DND-41 (cell line): ENCODE data around the gene TESK1.

Experiments used
- ATAC-seq: fragments of 200-7000 bp; cut with Tn5 transposase; 3 replicates; pipeline ENCODE4 v1.9.1; 2021; ENCODE audit warnings: low read depth; ENCODE audit not compliant: insufficient read depth
- DNase-seq: peaks from one replicate; pipeline ENCODE4 v3.0.0-alpha.2; 2020
- H2AFZ ChIP-seq: 2 replicates; pipeline ENCODE4 v1.6.0; 2012; ENCODE audit warnings: low read depth, low read length
- H3K27ac ChIP-seq: 2 replicates; pipeline ENCODE4 v1.5.1; 2012; ENCODE audit warnings: low read length, inconsistent platforms
- H3K27me3 ChIP-seq: fragments of 200-600 bp; sonication (generic); 2 replicates; pipeline ENCODE4 v1.6.0; 2012; ENCODE audit warnings: low read length, mild to moderate bottlenecking, inconsistent platforms; ENCODE audit not compliant: insufficient read depth, poor library complexity
- H3K36me3 ChIP-seq: 2 replicates; pipeline ENCODE4 v1.5.1; 2012; ENCODE audit warnings: low read length, inconsistent platforms; ENCODE audit not compliant: insufficient read depth
- H3K4me1 ChIP-seq: 2 replicates; pipeline ENCODE4 v1.5.1; 2012; ENCODE audit warnings: mild to moderate bottlenecking, low read length; ENCODE audit not compliant: insufficient read depth
- H3K4me2 ChIP-seq: 2 replicates; pipeline ENCODE4 v1.6.0; 2012; ENCODE audit warnings: mild to moderate bottlenecking, moderate library complexity, low read length, inconsistent platforms; ENCODE audit not compliant: insufficient read depth
- H3K4me3 ChIP-seq, 2 experiments: fragments of 200-600 bp in 1 of 2; shearing (Covaris generic) in 1 of 2; 2 replicates each; pipeline ENCODE4 v1.5.1; 2012 to 2016; ENCODE audit warnings: inconsistent platforms in 2 of 2, low read length in 2 of 2, mild to moderate bottlenecking in 2 of 2, low read depth in 1 of 2, moderate library complexity in 1 of 2
- H3K79me2 ChIP-seq: 2 replicates; pipeline ENCODE4 v1.6.0; 2012; ENCODE audit warnings: low read length, inconsistent platforms; ENCODE audit not compliant: insufficient read depth
- H3K9ac ChIP-seq: 2 replicates; pipeline ENCODE4 v1.6.0; 2012; ENCODE audit warnings: low read depth, mild to moderate bottlenecking, inconsistent platforms, low read length, moderate library complexity
- H3K9me3 ChIP-seq: 2 replicates; pipeline ENCODE4 v1.5.1; 2012; ENCODE audit warnings: low read length, moderate library complexity, mild to moderate bottlenecking, inconsistent platforms; ENCODE audit not compliant: insufficient read depth, severe bottlenecking
- H4K20me1 ChIP-seq: 2 replicates; pipeline ENCODE4 v1.6.0; 2012; ENCODE audit warnings: low read length; ENCODE audit not compliant: insufficient read depth
- CTCF ChIP-seq: IDR thresholded peaks from 2 replicates; pipeline ENCODE4 v1.5.1; 2012; ENCODE audit warnings: borderline replicate concordance, low read length, moderate library complexity, mild to moderate bottlenecking; ENCODE audit not compliant: poor library complexity, severe bottlenecking; ENCODE audit errors: extremely low read depth
- EZH2 ChIP-seq: IDR thresholded peaks from 3 replicates; pipeline ENCODE4 v1.6.1; 2012; ENCODE audit warnings: borderline replicate concordance, low read depth, mild to moderate bottlenecking, moderate library complexity, low read length, inconsistent platforms; ENCODE audit not compliant: severe bottlenecking

The TESK1 gene

GRCh38 chr9:35657546-35658136 lies 52.6 kb downstream of the TESK1 start, which contains the start of gene RMRP:
TSS of gene RMRP (minus strand) at chr9:35658019.
- peak within 1 kb of the TSS; percentile 72 for H2AFZ ChIP-seq
- DNase-seq, result peak; percentile 94

GRCh38 chr9:35658137-35658967 lies 53.3 kb downstream of the TESK1 start, which contains the start of gene CCDC107:
TSS of gene CCDC107 (plus strand) at chr9:35658292. CDS start at chr9:35658380, 88 bp downstream.
- Histone ChIP-seq H3K4me2 (peak within 1 kb of the TSS; percentile 75), H3K79me2 (peaks cover 39% of the 10 kb centered on the region), H3K4me1 (peaks cover 62% of the 10 kb centered on the region), H4K20me1 (peaks cover 3% of the 10 kb centered on the region; the same call in 1 of the 2 replicates), H3K36me3 (peaks cover 37% of the 10 kb centered on the region), H3K27me3 (no peaks in the 10 kb centered on the region), H2AFZ (peak within 1 kb of the TSS; percentile 72), H3K27ac (peak within 1 kb of the TSS; percentile 92), H3K9ac (peak within 1 kb of the TSS; percentile 86), H3K9me3 (no peaks in the 10 kb centered on the region), H3K4me3 (peak within 1 kb of the TSS; percentile 41 to 70; a peak in 3 of 4 replicates)
- ATAC-seq (peak; percentile 65), DNase-seq (peak; percentile 75)
- TF ChIP-seq EZH2 (no peak), CTCF (peak; percentile 85)

More at GRCh38 chr9:35657546-35658136, 52.6 kb downstream of the TESK1 start, which contains the start of gene RMRP:
- TF ChIP-seq EZH2 (no peak), CTCF (peak; percentile 34)
- peaks cover 30% of the 10 kb centered on the region for H3K36me3 ChIP-seq
- H3K4me2 ChIP-seq, result peak within 1 kb of the TSS; percentile 75
- peak within 1 kb of the TSS; percentile 92 for H3K27ac ChIP-seq
- H3K4me3 ChIP-seq, result peak within 1 kb of the TSS; percentile 41 to 70; a peak in 3 of 4 replicates
- peaks cover 32% of the 10 kb centered on the region for H3K79me2 ChIP-seq
- peak; percentile 88 for ATAC-seq
- peaks cover 3% of the 10 kb centered on the region; the same call in 1 of the 2 replicates for H4K20me1 ChIP-seq
- peaks cover 55% of the 10 kb centered on the region for H3K4me1 ChIP-seq
- H3K9me3 ChIP-seq, result no peaks in the 10 kb centered on the region
- H3K27me3 ChIP-seq, result no peaks in the 10 kb centered on the region
- peak within 1 kb of the TSS; percentile 86 for H3K9ac ChIP-seq

DNA sequence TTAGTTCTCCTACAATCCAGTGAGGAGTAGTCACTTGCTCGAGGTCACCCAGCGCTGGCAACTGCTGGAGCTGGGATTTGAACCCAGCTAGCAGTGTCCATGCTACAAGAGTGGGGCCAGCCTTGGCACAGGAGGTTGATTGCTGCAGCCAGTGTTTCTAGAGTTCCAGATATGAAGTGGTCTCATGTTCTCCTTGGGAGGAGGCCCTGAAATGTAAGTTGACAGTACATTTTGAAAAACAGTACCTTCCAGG lies 53.8 kb downstream of the TESK1 start:
- peaks cover 39% of the 10 kb centered on the region for H3K36me3 ChIP-seq
- DNase-seq (peak; percentile 47), ATAC-seq (peak; percentile 8)
- TF ChIP-seq EZH2, result no peak
- TF ChIP-seq CTCF, result no peak
- H3K9ac ChIP-seq, result peak overlapping the region; percentile 86
- no peaks in the 10 kb centered on the region for H3K9me3 ChIP-seq
- H3K4me3 ChIP-seq, result peak overlapping the region; percentile 41 to 70; a peak in 3 of 4 replicates
- peak overlapping the region; percentile 92 for H3K27ac ChIP-seq
- no peaks in the 10 kb centered on the region for H3K27me3 ChIP-seq
- peak overlapping the region; percentile 75 for H3K4me2 ChIP-seq
- H3K79me2 ChIP-seq, result peaks cover 44% of the 10 kb centered on the region
- H2AFZ ChIP-seq, result peak overlapping the region; percentile 72; the same call in 1 of the 2 replicates
- peaks cover 3% of the 10 kb centered on the region; the same call in 1 of the 2 replicates for H4K20me1 ChIP-seq
- H3K4me1 ChIP-seq, result peaks cover 67% of the 10 kb centered on the region
